AG10803 (cell line): Measurements from ENCODE around the gene DAZAP2.

ENCODE experiments used
- DNase-seq: peaks from one replicate; pipeline ENCODE4 v3.0.0; 2010; ENCODE audit warnings: low read depth
- H3K4me3 ChIP-seq: 2 replicates; pipeline ENCODE4 v1.5.1; 2011; ENCODE audit warnings: mild to moderate bottlenecking, low read length, control low read depth
- TF ChIP-seq, protein P1 (sequence below): conservative IDR thresholded peaks from 2 replicates; pipeline ENCODE4 v1.5.1; 2011; ENCODE audit warnings: mild to moderate bottlenecking, low read length, control low read depth, inconsistent platforms

The DAZAP2 gene

DNA sequence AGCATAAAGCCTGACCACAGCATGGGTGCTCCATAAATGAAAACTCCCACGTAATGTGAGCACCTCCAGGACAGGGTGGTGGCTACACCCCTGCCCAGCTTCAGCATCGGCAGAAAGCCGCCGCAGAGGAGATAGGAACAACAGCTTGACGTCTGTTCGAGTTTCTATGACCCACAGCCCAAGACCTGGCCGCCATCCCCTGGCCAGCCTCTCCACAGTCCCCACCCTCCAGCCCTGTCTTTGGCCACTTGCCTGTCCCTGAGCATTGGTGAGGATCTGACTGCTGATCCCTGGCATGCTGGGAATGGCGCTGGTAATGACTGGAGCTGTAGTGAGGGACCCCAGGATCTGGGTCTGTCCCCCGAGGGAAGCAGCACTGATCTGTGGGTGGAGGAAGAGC, 42.1 kb upstream of the DAZAP2 start:
- H3K4me3 ChIP-seq, result no peak overlapping the region
- DNase-seq, result no peak
- TF ChIP-seq, protein P1, sequence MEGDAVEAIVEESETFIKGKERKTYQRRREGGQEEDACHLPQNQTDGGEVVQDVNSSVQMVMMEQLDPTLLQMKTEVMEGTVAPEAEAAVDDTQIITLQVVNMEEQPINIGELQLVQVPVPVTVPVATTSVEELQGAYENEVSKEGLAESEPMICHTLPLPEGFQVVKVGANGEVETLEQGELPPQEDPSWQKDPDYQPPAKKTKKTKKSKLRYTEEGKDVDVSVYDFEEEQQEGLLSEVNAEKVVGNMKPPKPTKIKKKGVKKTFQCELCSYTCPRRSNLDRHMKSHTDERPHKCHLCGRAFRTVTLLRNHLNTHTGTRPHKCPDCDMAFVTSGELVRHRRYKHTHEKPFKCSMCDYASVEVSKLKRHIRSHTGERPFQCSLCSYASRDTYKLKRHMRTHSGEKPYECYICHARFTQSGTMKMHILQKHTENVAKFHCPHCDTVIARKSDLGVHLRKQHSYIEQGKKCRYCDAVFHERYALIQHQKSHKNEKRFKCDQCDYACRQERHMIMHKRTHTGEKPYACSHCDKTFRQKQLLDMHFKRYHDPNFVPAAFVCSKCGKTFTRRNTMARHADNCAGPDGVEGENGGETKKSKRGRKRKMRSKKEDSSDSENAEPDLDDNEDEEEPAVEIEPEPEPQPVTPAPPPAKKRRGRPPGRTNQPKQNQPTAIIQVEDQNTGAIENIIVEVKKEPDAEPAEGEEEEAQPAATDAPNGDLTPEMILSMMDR, result no peak

DNA sequence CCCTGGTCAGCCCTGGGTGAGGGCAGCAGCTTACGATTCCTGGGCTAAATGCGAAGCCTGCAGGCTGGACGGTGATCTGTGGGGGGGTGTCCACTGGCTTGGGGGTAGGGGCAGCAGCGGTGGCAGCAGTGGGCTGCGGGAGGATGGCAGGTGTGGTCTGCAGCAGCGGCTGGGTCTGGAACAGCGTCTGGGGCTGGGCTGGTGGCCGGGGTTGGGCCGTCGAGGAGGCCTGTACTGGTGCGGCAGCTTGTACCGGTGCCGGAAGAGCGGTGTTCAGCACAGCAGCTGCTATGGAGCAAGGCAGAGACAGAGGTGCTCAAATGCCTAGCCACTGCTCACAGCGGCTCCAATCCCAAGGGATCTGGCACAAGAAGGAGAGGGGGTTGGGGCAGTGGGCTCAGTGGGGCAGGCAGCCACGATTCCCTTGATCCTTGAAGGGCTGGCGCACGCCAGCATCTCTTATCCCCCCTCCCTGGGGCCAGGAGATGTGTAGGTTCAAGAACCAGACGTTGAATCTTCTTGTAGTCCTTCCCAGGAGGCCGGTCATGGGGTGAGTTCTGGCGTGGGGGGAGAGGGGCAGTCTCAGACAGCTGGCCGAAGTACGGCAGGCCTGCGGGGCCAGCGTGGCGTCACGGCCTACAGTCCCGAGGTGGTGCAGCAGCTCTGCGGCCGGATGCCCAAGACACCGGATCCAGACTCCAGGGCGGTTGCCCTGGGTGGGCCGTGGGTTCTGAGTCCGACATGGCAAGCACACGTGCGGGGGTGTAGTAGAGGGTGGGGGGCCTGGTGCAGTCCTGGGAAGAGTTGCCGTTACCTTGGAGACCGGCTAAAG, 40.7 kb upstream of the DAZAP2 start:
- TF ChIP-seq, protein P1, result no peak
- DNase-seq, result no peak
- H3K4me3 ChIP-seq, result no peak overlapping the region

DNA sequence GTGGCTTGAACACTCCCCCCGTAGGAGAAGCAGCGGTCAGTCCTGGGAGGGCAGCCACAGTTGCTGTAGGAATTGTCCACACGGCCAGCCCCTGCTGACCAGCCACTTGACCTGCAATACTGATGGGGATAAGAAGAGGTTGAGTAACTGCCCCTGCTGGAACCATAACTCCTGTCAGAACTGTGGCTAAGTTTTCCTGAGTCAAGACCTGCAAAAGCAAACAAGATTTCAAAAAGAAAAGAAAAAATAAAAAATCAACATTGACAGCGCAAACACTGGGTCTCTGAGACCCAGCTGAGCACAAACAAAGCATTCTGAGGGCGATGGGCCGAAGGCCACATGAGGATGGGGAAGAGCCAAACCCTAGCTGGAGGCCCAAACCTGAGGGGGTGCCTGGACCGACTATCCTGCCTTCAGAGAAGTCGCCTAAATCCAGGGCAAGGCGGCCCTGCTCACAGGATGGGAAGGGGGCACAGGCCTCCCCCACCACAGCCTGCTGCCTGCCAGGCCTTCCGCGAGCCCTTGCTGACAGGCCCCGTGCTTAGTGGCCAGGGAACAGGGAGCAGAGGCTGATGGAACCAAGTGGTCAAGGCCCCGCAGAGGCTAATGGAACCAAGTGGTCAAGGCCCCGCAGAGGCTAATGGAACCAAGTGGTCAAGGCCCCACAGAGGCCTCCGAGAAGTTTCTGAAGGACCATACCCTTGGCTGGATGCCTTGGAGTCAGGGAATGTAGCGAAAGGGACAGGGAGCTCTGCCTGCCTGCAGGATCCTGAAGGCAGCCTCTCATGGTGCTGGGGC, 39.9 kb upstream of the DAZAP2 start:
- TF ChIP-seq, protein P1, result no peak
- no peak for DNase-seq
- H3K4me3 ChIP-seq, result no peak overlapping the region

DNA sequence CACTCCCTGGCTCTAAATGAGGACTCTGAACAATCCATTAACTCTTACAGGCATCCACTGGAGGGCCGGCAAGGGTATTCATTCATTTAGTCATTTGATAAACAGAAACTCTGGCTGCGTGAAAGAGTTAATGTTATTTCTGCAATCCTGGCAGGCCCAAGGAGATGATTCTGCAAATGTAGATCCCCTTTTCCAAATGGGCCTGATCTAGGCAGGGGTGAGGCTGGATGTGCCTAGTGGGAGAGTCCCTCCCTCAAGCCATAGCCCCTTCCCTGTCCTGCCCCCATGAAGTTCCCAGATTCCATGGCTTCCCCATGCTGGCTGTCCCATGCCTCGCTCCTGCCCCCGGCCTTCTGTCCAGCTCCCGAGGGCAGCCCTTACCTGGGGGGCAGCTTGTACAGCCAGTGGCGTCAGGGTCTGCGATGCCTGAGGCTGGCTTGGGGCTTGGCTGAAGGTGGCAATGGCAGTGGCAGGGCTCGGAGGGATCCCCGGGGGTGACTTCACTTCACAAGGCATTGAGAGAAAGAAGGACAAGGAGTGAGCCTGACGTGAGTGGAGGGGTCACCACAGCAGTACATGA, 39.2 kb upstream of the DAZAP2 start:
- TF ChIP-seq, protein P1, result no peak
- no peak for DNase-seq
- H3K4me3 ChIP-seq, result no peak overlapping the region

DNA sequence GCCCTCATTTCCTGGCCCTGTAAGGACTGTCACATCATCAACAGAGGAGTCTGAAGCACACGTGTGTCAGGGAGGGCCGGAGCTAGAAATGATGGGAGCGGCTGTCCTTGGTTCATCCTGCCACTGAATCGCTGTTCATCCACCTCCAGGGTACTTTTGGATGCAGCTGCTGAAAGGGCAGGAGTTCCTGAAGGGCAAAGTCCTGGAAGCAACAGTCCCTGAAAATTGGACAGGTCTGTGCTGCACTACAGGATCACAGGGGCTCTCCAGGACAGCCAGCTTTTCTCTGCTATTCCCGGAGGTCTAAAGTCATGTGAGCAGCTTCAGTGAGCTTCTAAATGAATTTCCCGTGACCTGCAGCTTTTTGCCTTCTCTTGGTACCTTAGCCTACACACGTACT, 38.5 kb upstream of the DAZAP2 start:
- TF ChIP-seq, protein P1, result no peak
- no peak for DNase-seq
- H3K4me3 ChIP-seq, result no peak overlapping the region

DNA sequence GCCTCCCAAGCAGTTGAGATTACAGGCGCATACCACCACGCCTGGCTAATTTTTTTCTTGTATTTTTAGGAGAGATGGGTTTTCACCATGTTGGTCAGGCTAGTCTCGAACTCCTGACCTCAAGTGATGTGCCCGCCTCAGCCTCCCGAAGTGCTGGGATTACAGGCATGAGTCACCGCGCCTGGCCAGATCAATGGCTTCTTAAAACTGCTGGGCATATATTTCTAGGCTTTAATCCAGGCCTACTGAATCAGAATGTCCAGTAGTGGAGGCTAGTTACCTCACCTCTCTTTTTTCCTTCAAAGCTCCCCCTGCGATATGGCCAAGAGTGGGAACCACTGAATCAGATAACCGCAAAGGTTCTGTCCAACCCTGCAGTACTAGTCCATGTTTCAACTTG, 37.8 kb upstream of the DAZAP2 start:
- no peak for DNase-seq

More for the DNA sequence above, 37.8 kb upstream of the DAZAP2 start:
- no peak overlapping the region for H3K4me3 ChIP-seq
- TF ChIP-seq, protein P1, result no peak
